SU-DHL-6 (cell line): Measurements from ENCODE around the gene UNC93B1.

Experiments
- H2AFZ ChIP-seq: fragments of 200-600 bp; sonication (generic); 2 replicates; pipeline ENCODE4 v1.6.1; 2014; ENCODE audit warnings: low read depth, mild to moderate bottlenecking, moderate library complexity, mixed read lengths, antibody characterized with exemption, low read length; ENCODE audit not compliant: severe bottlenecking
- H3F3A ChIP-seq: fragments of 200-600 bp; shearing (Covaris generic); 2 replicates; pipeline ENCODE4 v1.6.0; 2016; ENCODE audit warnings: antibody characterized with exemption, mild to moderate bottlenecking; ENCODE audit not compliant: insufficient read depth
- H3K27ac ChIP-seq: fragments of 200-600 bp; sonication (generic); 2 replicates; pipeline ENCODE4 v1.5.1; 2016; ENCODE audit warnings: low read depth, mild to moderate bottlenecking, low read length, moderate library complexity, mixed read lengths
- H3K27me3 ChIP-seq: fragments of 200-600 bp; sonication (generic), shearing (Covaris generic); 2 replicates; pipeline ENCODE4 v1.6.0; 2014; ENCODE audit warnings: mild to moderate bottlenecking, low read length
- H3K36me3 ChIP-seq: fragments of 200-600 bp; sonication (generic); 2 replicates; pipeline ENCODE4 v1.6.1; 2014; ENCODE audit warnings: mild to moderate bottlenecking, low read length, mixed read lengths
- H3K4me2 ChIP-seq: fragments of 300-600, 200-600 bp; shearing (Covaris generic), sonication (generic); 2 replicates; pipeline ENCODE4 v1.6.0; 2014; ENCODE audit warnings: low read length, low read depth, mild to moderate bottlenecking; ENCODE audit not compliant: poor library complexity, severe bottlenecking
- H3K4me3 ChIP-seq: fragments of 200-600 bp; sonication (generic); 2 replicates; pipeline ENCODE4 v1.5.1; 2014; ENCODE audit warnings: antibody characterized with exemption, low read length, mild to moderate bottlenecking, mixed read lengths; ENCODE audit not compliant: insufficient read depth, poor library complexity, severe bottlenecking
- H3K79me2 ChIP-seq: fragments of 200-600 bp; sonication (generic); 2 replicates; pipeline ENCODE4 v1.6.1; 2014; ENCODE audit warnings: mild to moderate bottlenecking, low read length, moderate library complexity; ENCODE audit not compliant: insufficient read depth
- H3K9ac ChIP-seq: fragments of 200-600 bp; sonication (generic); 2 replicates; pipeline ENCODE4 v1.7.0; 2014; ENCODE audit warnings: mild to moderate bottlenecking, low read length
- H3K9me2 ChIP-seq: fragments of 200-600 bp; sonication (generic); replicated peaks from 2 replicates; pipeline ENCODE4 v1.6.1; 2014; ENCODE audit warnings: low read length; ENCODE audit not compliant: insufficient read depth
- H3K9me3 ChIP-seq: fragments of 200-600 bp; sonication (generic); 2 replicates; pipeline ENCODE4 v1.6.1; 2014; ENCODE audit warnings: low read length, mixed read lengths; ENCODE audit not compliant: insufficient read depth
- H4K20me1 ChIP-seq: fragments of 200-600 bp; sonication (generic); 2 replicates; pipeline ENCODE4 v1.6.1; 2014; ENCODE audit warnings: low read depth, mild to moderate bottlenecking, antibody characterized with exemption, low read length, moderate library complexity, mixed read lengths
- CTCF ChIP-seq: fragments of 200-600 bp; sonication (generic); IDR thresholded peaks from one replicate; pipeline ENCODE4 v1.5.1; 2017; ENCODE audit warnings: antibody characterized with exemption, mild to moderate bottlenecking, low read length, moderate library complexity; ENCODE audit not compliant: insufficient read depth, poor library complexity, severe bottlenecking
- EZH2phosphoT487 ChIP-seq: fragments of 200-600 bp; sonication (generic), shearing (Covaris generic); conservative IDR thresholded peaks from 2 replicates; pipeline ENCODE4 v1.6.1; 2018; ENCODE audit warnings: mild to moderate bottlenecking, antibody characterized with exemption, low read length, moderate library complexity, mixed read lengths

UNC93B1 gene

GRCh38 chr11:68014947-68015447 is 11.1 kb upstream of the UNC93B1 start:
- Histone ChIP-seq H3K9ac (no peak overlapping the region), H3K27ac (no peak overlapping the region), H2AFZ (no peak overlapping the region), H3K9me2 (no peaks in the 10 kb centered on the region), H3K9me3 (no peaks in the 10 kb centered on the region), H4K20me1 (no peaks in the 10 kb centered on the region), H3K27me3 (no peaks in the 10 kb centered on the region), H3K4me2 (no peak overlapping the region), H3F3A (no peaks in the 10 kb centered on the region), H3K79me2 (no peaks in the 10 kb centered on the region), H3K36me3 (no peaks in the 10 kb centered on the region), H3K4me3 (no peak overlapping the region)
- TF ChIP-seq CTCF = no peak
- TF ChIP-seq EZH2phosphoT487 = no peak

DNA sequence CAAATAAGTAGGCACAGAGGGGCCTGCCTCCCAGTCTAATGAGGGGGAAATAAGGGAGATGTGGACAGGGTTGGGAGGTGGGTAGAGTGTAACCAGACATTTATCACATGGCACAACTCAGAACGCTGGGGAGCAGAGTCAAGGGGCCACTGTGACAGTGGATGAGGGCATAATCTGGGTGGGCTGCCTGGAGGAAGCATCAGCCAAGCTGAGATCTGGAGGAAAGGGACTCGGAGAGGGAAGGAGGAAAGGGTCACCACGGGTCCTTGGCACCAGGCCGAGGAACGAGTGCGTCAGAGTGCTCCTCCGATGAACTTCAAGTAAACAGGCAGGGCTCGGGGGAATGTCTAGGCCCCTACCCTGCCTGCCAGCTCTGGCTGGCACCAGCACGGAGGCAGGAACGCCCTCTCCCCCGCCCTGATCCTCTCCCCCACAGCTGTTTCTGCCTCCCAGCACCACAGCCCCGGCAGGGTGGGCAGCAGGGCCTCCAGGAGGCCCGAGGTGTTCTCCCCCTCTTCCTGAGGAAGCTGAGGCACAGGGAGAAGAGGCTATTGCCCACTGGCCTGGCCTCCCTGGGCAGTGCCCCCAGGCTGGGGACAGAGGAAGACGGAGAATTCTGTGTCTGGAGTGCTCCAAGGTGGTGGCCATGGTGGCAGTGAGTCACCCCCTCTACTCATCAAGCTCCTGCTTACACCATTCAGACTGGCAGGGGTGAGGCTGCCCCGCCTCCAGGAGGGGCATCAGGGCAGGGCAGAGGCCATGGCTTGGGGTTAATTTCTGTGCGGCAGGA is 10.5 kb upstream of the UNC93B1 start:
- no peak overlapping the region for H3K9ac ChIP-seq
- H3K4me3 ChIP-seq = no peak overlapping the region
- no peaks in the 10 kb centered on the region for H3K27me3 ChIP-seq
- no peak overlapping the region for H3K27ac ChIP-seq
- no peaks in the 10 kb centered on the region for H4K20me1 ChIP-seq
- peaks cover 3% of the 10 kb centered on the region; the same call in 1 of the 2 replicates for H3F3A ChIP-seq
- H2AFZ ChIP-seq = no peak overlapping the region
- no peaks in the 10 kb centered on the region for H3K9me3 ChIP-seq
- no peak for TF ChIP-seq EZH2phosphoT487
- TF ChIP-seq CTCF = no peak
- no peaks in the 10 kb centered on the region for H3K9me2 ChIP-seq
- H3K36me3 ChIP-seq = no peaks in the 10 kb centered on the region
- H3K79me2 ChIP-seq = no peaks in the 10 kb centered on the region
- H3K4me2 ChIP-seq = no peak overlapping the region

- no peaks in the 10 kb centered on the region for H3K79me2 ChIP-seq
- H3F3A ChIP-seq = peaks cover 6% of the 10 kb centered on the region; the same call in 1 of the 2 replicates
- H2AFZ ChIP-seq = no peak overlapping the region
- no peak overlapping the region for H3K9ac ChIP-seq
- no peaks in the 10 kb centered on the region for H3K27me3 ChIP-seq
- H3K36me3 ChIP-seq = no peaks in the 10 kb centered on the region
- no peaks in the 10 kb centered on the region for H4K20me1 ChIP-seq
- no peaks in the 10 kb centered on the region for H3K9me3 ChIP-seq
- H3K27ac ChIP-seq = no peak overlapping the region
- TF ChIP-seq EZH2phosphoT487 = no peak
- no peak for TF ChIP-seq CTCF
- H3K4me3 ChIP-seq = no peak overlapping the region
- H3K9me2 ChIP-seq = no peaks in the 10 kb centered on the region
- H3K4me2 ChIP-seq = no peak overlapping the region
Measured at GRCh38 chr11:68013611-68014156, 9.8 kb upstream of the UNC93B1 start.
